ENCODE data around the gene FCHSD2. TPM values are rescaled to one million over a fixed set of nuclear protein-coding genes. Genes with fewer than 3 reads are reported as not detected.

The FCHSD2 gene
- total and polyA plus RNA-seq, 2 donors (not counting 3 experiments of a cell fraction or from before 2014, with no cell fraction given): 20.8 to 56.9 TPM

- H4K20me1 ChIP-seq (replicated peaks; ENCODE audit: control insufficient read depth, extremely low read depth, insufficient read depth, low read length): no peaks in the 10 kb centered on the region
- H3K36me3 ChIP-seq (ENCODE audit: control insufficient read depth in 2 of 2, extremely low read depth in 1 of 2, insufficient read depth in 2 of 2, low read length in 2 of 2): no peaks in the 10 kb centered on the region
- FAIRE-seq (no peak), DNase-seq (ENCODE audit: low read depth, low spot score) (no peak)
- CTCF ChIA-PET: interaction anchor here (1.2 kb wide), 1 partner anchor 64 kb away, joined by 3 read pairs; no protein-coding TSS in a partner anchor
- no TSS peak for BruUV-seq (replicated peaks)
- H2AFZ ChIP-seq (ENCODE audit: low read depth, low read length): no peak overlapping the region
- H3K9me1 ChIP-seq (replicated peaks; ENCODE audit: control insufficient read depth, extremely low read depth, insufficient read depth, low read length): no peaks in the 10 kb centered on the region
- POLR2A ChIA-PET: no interaction called here
- TF ChIP-seq EZH2 (IDR thresholded peaks at IDR 0.05; ENCODE audit: borderline replicate concordance, low read depth, low read length, severe bottlenecking) (no peak), CTCF (IDR thresholded peaks at IDR 0.05; ENCODE audit: extremely low read depth in 1 of 2, insufficient read depth in 1 of 2, low read depth in 1 of 2, low read length in 2 of 2) (no peak)
- TF ChIP-seq, protein P1, sequence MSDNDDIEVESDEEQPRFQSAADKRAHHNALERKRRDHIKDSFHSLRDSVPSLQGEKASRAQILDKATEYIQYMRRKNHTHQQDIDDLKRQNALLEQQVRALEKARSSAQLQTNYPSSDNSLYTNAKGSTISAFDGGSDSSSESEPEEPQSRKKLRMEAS (IDR thresholded peaks at IDR 0.05; ENCODE audit: insufficient read depth, insufficient read length): no peak
- H3K4me2 ChIP-seq (ENCODE audit: insufficient read depth, low read length): no peak overlapping the region
- H3K9me3 ChIP-seq (replicated peaks; ENCODE audit: control insufficient read depth, insufficient read depth, low read length): no peaks in the 10 kb centered on the region
- dilution Hi-C loops (cut with MboI; ENCODE audit: extremely low pct_ligation_motif_present, low sequenced_read_pairs) (no loop called here), intact Hi-C loops (cut with micrococcal nuclease) (no loop called here)
- H3K9ac ChIP-seq (replicated peaks; ENCODE audit: extremely low read depth, insufficient read depth, low read length): no peak overlapping the region
- H3K79me2 ChIP-seq (ENCODE audit: control insufficient read depth, insufficient read depth, low read length): peaks cover 3% of the 10 kb centered on the region
- H3K4me3 ChIP-seq (replicated peaks in 1 of 3; ENCODE audit: insufficient read depth in 1 of 3, low read depth in 1 of 3, low read length in 3 of 3): no peak overlapping the region
- H3K27ac ChIP-seq (ENCODE audit: insufficient read depth, low read depth, low read length): no peak overlapping the region
- no peaks in the 10 kb centered on the region for H3K27me3 ChIP-seq (ENCODE audit: control insufficient read depth in 2 of 2, insufficient read depth in 2 of 2, low read length in 2 of 2)
- peaks cover 31% of the 10 kb centered on the region for H3K4me1 ChIP-seq (ENCODE audit: control insufficient read depth, extremely low read depth, insufficient read depth, low read length)
These were observed 282.1 kb downstream of the FCHSD2 start for GRCh38 chr11:72860010-72860409.

GRCh38 chr11:72859126-72859525, 283.0 kb downstream of the FCHSD2 start:
- CTCF ChIA-PET: interaction anchor here (1.3 kb wide), 1 partner anchor 13 kb away, joined by 3 read pairs; no protein-coding TSS in a partner anchor

More at GRCh38 chr11:72859126-72859525, 283.0 kb downstream of the FCHSD2 start:
- Histone ChIP-seq H3K4me2 (ENCODE audit: insufficient read depth, low read length) (no peak overlapping the region), H3K36me3 (ENCODE audit: control insufficient read depth in 2 of 2, extremely low read depth in 1 of 2, insufficient read depth in 2 of 2, low read length in 2 of 2) (no peaks in the 10 kb centered on the region), H3K9ac (replicated peaks; ENCODE audit: extremely low read depth, insufficient read depth, low read length) (no peak overlapping the region), H3K27me3 (ENCODE audit: control insufficient read depth in 2 of 2, insufficient read depth in 2 of 2, low read length in 2 of 2) (no peaks in the 10 kb centered on the region), H4K20me1 (replicated peaks; ENCODE audit: control insufficient read depth, extremely low read depth, insufficient read depth, low read length) (no peaks in the 10 kb centered on the region), H2AFZ (ENCODE audit: low read depth, low read length) (no peak overlapping the region), H3K79me2 (ENCODE audit: control insufficient read depth, insufficient read depth, low read length) (peaks cover 3% of the 10 kb centered on the region), H3K9me3 (replicated peaks; ENCODE audit: control insufficient read depth, insufficient read depth, low read length) (no peaks in the 10 kb centered on the region), H3K4me3 (replicated peaks in 1 of 3; ENCODE audit: insufficient read depth in 1 of 3, low read depth in 1 of 3, low read length in 3 of 3) (no peak overlapping the region), H3K9me1 (replicated peaks; ENCODE audit: control insufficient read depth, extremely low read depth, insufficient read depth, low read length) (no peaks in the 10 kb centered on the region), H3K27ac (ENCODE audit: insufficient read depth, low read depth, low read length) (no peak overlapping the region), H3K4me1 (ENCODE audit: control insufficient read depth, extremely low read depth, insufficient read depth, low read length) (peaks cover 23% of the 10 kb centered on the region)
- FAIRE-seq (no peak), DNase-seq (ENCODE audit: low read depth, low spot score) (no peak)
- no TSS peak for BruUV-seq (replicated peaks)
- TF ChIP-seq EZH2 (IDR thresholded peaks at IDR 0.05; ENCODE audit: borderline replicate concordance, low read depth, low read length, severe bottlenecking): no peak
- TF ChIP-seq MYC (IDR thresholded peaks at IDR 0.05; ENCODE audit: low read depth, low read length): no peak
- TF ChIP-seq FOS (IDR thresholded peaks at IDR 0.05; ENCODE audit: borderline replicate concordance, insufficient read depth, low read length): no peak
- no peak for TF ChIP-seq GATA2 (IDR thresholded peaks at IDR 0.05; ENCODE audit: insufficient read depth, insufficient read length, low read depth, low read length)
- TF ChIP-seq POLR2A (IDR thresholded peaks at IDR 0.05; ENCODE audit: low read depth, low read length): no peak
- no peak for TF ChIP-seq CTCF (IDR thresholded peaks at IDR 0.05; ENCODE audit: extremely low read depth in 1 of 2, insufficient read depth in 1 of 2, low read depth in 1 of 2, low read length in 2 of 2)
- TF ChIP-seq POLR2AphosphoS5 (IDR thresholded peaks at IDR 0.05; ENCODE audit: insufficient read depth, low read depth, low read length): no peak
- no peak for TF ChIP-seq JUN (IDR thresholded peaks at IDR 0.05; ENCODE audit: borderline replicate concordance, insufficient read depth, insufficient read length, low read depth)
- TF ChIP-seq, protein P1 (IDR thresholded peaks at IDR 0.05; ENCODE audit: insufficient read depth, insufficient read length): no peak
- POLR2A ChIA-PET: no interaction called here
- intact Hi-C loops (cut with micrococcal nuclease): loop anchor here (5.0 kb wide), 1 partner anchor 283 kb away; the partner anchor contains the start of gene FCHSD2
- dilution Hi-C loops (cut with MboI; ENCODE audit: extremely low pct_ligation_motif_present, low sequenced_read_pairs): no loop called here

All from endothelial cell of umbilical vein (primary cell).